HG03520 (cell line): ENCODE measurements around the gene PIGN.
"Not testable (repeated sequence)": the region's sequence is repeated elsewhere in the genome, so short reads cannot be mapped to it uniquely, and the experiment has no call there.

Experiments used
- ATAC-seq: cut with Tn5 transposase; IDR thresholded peaks from one replicate; pipeline ENCODE4 v1.9.1; 2021; ENCODE audit warnings: mild to moderate bottlenecking, moderate library complexity; ENCODE audit not compliant: unreplicated experiment

Gene PIGN

GRCh38 chr18:62069556-62069955 lies 117.3 kb downstream of the PIGN start:
- ATAC-seq = no peak

GRCh38 chr18:62066102-62066818 lies 120.6 kb downstream of the PIGN start:
- ATAC-seq = no peak

- no peak for ATAC-seq
Measured at GRCh38 chr18:62064361-62064760, 122.5 kb downstream of the PIGN start.

GRCh38 chr18:62061821-62062478 lies 124.9 kb downstream of the PIGN start:
- ATAC-seq = no peak

GRCh38 chr18:62060820-62061219 lies 126.0 kb downstream of the PIGN start:
- no peak for ATAC-seq

GRCh38 chr18:62054929-62055498 lies 131.8 kb downstream of the PIGN start:
- no peak for ATAC-seq

GRCh38 chr18:62048279-62048678 lies 138.6 kb downstream of the PIGN start:
- no peak for ATAC-seq

- ATAC-seq = no peak
Measured at GRCh38 chr18:62045316-62045715, 141.5 kb downstream of the PIGN start.

- ATAC-seq = no peak
Measured at GRCh38 chr18:62044490-62045000, 142.3 kb downstream of the PIGN start.

- no peak for ATAC-seq
Measured at GRCh38 chr18:62037989-62038778, 148.7 kb downstream of the PIGN start.

- no peak for ATAC-seq
Measured at GRCh38 chr18:62037012-62037742, 149.7 kb downstream of the PIGN start.

GRCh38 chr18:62034286-62034685 lies 152.6 kb downstream of the PIGN start:
- not testable (repeated sequence) for ATAC-seq

- ATAC-seq = no peak
Measured at GRCh38 chr18:62033756-62034155, 153.1 kb downstream of the PIGN start.

GRCh38 chr18:62033207-62033606 lies 153.6 kb downstream of the PIGN start:
- ATAC-seq = no peak

GRCh38 chr18:62030091-62030985 lies 156.5 kb downstream of the PIGN start:
- ATAC-seq = no peak

GRCh38 chr18:62028715-62029114 lies 158.1 kb downstream of the PIGN start:
- no peak for ATAC-seq

GRCh38 chr18:62027914-62028520 lies 158.8 kb downstream of the PIGN start:
- ATAC-seq = no peak

GRCh38 chr18:62026586-62026985 lies 160.3 kb downstream of the PIGN start:
- ATAC-seq = no peak

- ATAC-seq = no peak
Measured at GRCh38 chr18:62024983-62025382, 161.9 kb downstream of the PIGN start.
